Cerebellar cortex (tissue), 1 donor: ENCODE measurements around the gene MIA.
A peak's percentile ranks its signal among the peaks of the same experiment; 100 is the strongest.
"Not testable (repeated sequence)": the region's sequence is repeated elsewhere in the genome, so short reads cannot be mapped to it uniquely, and the experiment has no call there.

Experiments used
- DNase-seq: peaks from one replicate; pipeline ENCODE4 v3.0.0-alpha.2; 2015; ENCODE audit warnings: low spot score

The MIA gene

DNA sequence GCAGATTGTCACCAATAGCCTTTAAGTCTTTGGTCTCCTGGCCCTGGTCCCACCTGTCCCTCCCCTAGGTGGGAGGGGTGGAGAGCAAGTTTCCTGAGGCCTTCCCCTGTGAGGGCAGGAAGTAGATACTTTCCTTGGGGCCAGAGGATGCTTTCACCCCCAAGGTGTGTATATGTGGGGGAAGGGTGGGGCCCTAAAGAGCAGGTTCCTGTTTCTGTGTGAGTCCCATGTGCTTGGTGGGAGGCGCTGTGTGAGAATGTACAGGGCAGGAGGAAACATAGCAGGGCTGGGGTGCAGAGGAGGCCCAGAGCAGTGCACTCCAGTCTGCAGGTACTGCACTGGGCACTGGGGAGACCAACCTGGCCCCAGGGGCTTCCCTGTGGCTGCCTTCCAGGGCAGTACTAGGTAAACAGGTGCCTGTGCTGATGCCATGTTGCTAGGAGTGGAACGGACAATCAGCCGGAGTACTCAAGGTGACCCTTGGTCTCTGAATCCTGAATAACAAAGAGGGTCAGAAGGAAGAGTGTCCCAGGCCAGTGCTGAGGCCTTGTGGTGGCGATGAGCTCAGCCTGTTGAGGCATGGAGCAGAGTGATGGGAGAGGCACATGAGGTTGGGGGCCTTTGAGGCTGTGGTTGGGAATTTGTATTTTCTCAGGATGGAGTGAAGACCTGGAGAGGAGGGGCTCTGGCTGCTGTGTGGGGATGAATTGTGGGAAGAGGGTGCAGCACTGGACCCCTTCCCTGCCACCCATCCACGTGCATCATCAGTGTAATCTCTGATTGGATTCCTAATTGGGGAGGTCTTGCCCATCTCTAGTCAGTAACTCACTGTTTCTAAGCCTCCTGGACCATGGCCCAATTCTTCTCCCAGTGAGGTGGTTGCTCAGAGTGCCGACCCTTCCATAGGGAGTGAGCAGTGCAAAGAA is 28.8 kb downstream of the MIA start:
- DNase-seq = no peak

DNA sequence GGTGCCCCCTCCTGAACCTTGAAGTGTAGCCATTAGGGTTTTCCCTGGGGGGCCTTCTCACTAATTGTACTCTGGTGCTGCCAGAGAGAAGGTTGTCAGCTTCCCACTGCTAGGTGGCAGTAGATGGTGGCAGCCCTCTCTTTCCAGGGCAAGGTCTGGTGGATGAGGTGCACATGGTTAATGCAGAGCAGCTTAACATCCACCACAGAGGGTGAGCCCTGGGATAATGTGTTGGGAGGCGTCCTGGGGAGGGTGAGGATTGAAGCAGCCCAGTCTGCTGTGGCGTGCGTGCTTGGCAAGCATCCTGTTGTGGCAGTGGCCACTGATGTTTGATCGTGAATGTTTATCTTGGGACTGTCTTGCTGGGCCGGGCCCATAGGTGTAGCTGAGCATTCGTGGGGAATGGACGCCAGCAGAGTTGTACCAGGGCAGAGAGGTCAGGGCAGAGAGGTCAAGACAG is 29.5 kb downstream of the MIA start:
- peak; percentile 51 for DNase-seq

DNA sequence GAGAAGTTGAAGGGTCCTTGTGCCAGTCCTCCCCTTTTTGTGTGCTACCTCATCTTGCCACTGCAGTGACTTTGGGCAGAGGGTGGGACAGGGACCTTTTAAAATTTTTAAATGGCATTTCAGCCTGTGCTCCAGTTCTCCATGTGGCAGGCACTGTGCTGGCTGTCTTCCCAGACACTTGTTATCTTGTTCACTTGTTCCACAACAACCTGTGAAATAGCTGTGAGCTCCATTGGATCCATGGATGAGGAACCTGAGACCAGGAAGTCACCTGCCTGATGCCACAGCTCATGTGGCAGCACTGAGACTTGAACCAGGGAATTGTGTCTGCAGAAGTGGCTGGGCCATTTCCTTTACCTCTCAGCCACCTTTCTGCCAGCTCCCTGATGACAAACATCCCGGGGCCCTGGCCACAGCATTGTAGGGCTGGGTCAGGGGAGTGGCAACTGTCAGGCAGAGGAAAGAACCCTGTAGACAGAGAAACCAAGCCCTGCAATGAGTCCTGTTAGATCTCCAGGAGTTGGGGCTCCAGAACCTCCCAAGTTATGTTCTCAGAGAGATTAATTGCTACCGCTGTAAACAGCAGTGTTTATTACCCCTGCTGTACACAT is 30.0 kb downstream of the MIA start:
- DNase-seq = peak; percentile 47

DNA sequence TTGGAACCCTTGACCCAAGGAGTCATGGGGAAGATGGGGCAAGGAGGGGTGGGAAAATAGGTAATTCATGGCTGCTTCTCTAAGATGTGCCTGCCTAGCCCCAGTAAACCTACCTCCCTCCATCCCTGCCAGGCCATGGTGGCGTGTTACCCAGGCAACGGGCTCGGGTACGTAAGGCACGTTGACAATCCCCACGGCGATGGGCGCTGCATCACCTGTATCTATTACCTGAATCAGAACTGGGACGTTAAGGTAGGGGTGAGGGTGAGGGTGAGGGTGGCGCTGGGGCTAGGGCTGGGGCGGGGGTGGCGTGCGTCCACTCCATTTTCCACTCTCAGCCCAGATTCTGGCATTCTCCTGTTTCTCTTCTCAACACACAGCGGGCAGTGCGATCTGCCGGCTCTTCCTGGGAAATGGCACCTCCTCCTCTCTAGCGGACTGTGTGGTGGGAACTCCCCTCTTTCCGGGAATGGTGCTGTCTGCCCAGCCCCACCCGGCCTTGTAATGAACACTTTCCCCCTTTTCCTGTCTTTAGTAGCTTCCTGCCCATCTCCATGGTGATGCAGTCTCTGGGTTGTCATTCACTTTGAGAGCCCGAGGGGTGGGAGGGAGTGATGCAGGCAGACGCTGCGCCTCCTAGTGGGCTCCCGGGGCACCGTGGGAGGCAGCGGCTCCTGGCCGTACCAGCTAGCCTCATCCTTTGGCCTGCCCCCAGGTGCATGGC is 31.3 kb downstream of the MIA start:
- peak; percentile 98 for DNase-seq

DNA sequence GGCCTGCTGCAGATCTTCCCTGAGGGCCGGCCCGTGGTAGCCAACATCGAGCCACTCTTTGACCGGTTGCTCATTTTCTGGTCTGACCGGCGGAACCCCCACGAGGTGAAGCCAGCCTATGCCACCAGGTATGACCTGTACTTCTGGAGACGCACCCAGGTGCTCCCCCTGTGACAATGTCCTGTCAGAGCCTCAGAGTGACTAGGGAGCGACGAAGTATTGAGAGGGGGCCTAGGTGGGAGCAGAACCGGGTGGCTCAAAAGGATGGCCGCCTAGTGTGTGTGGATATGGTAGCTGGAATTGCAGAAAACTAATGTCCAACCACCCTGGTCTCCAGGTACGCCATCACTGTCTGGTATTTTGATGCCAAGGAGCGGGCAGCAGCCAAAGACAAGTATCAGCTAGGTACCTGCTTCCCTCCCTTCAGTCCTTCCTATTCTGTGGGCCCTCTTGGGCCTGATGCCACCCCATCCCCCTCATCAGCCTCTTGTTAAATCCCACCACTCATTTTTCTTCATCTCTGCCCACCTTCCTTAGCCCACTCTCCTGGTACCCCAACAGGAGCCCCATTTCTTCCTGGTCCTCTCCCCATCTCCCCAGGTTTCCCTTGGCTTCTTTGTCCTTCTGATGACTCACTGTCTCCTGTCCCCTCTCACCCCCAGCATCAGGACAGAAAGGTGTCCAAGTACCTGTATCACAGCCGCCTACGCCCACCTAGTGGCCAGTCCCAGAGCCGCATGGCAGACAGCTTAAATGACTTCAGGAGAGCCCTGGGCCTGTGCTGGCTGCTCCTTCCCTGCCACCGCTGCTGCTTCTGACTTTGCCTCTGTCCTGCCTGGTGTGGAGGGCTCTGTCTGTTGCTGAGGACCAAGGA is 32.1 kb downstream of the MIA start:
- DNase-seq = peak; percentile 56

DNA sequence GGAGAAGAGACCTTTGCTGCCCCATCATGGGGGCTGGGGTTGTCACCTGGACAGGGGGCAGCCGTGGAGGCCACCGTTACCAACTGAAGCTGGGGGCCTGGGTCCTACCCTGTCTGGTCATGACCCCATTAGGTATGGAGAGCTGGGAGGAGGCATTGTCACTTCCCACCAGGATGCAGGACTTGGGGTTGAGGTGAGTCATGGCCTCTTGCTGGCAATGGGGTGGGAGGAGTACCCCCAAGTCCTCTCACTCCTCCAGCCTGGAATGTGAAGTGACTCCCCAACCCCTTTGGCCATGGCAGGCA is 32.7 kb downstream of the MIA start:
- no peak for DNase-seq

DNA sequence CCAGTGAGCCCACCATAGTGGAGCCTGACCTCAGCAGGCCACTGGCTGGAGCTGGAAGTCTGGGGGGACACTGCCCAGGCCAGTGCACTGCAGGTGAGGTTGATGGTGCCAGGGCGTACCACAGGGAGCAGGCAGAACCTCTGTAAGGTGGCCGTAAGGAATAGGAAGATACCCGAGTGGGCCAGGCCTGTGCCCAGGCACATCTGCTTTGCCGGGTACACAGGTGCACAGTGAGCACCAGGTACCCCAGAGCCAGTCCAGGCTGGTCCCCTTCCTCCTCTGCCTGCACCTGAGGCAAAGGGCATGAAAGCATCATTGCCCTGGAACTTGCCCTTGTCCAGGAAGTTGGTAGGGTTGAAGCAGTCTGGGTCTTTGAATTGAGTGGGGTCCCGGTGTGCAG is 33.2 kb downstream of the MIA start:
- DNase-seq = no peak

DNA sequence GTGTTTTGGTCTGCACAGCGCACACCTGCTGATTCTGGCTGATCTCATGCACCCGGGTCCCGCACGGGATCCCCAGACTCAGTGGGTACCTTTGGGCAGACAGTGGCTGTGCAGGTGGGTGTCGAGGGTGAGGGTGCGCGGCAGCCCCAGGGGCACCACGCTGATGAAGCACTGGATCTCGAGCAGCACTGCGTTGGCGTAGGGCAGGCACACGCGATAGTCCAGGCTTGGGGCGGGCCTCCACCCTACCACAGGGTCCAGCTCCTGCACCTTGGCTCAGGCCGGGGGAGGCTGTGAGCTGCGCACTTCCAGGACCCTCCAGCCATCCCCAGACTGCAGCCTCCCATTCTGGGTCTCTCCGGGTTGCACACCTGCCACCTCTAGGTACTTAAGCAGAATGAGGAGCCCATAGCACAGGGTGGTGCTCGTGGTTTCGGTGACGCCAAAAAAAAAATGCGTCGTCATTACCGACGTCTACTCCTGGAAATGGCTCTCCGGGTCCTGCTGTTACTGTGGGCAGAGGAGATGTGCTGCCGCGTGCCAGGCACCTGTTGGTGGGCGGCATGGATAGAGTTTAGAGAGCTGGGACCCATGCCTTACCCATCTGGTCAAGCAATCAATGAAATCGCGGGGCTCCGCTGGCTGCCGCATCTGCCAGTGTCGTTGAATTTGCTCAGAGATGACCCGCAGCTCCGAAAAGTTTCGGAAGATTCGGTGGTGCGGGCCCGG is 34.2 kb downstream of the MIA start:
- no peak for DNase-seq

DNA sequence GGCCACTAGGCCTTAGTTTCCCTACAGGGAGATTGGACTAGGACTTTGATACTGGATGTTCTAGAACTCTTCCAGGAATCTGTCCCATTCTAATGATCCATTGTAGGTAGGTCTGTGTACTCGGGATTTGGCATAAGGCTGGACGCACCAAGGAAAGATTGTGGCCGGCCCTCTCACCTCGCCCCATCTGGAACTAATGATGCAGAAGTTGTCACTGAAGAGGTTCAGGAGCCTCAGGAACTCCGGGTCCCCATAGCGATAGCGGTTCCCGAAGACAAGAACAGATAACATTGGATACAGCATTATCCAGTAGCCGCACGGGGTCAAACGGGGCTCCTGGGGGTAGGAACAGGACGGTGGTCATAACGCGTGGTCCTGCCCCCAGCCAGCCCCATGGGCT is 34.8 kb downstream of the MIA start:
- no peak for DNase-seq

DNA sequence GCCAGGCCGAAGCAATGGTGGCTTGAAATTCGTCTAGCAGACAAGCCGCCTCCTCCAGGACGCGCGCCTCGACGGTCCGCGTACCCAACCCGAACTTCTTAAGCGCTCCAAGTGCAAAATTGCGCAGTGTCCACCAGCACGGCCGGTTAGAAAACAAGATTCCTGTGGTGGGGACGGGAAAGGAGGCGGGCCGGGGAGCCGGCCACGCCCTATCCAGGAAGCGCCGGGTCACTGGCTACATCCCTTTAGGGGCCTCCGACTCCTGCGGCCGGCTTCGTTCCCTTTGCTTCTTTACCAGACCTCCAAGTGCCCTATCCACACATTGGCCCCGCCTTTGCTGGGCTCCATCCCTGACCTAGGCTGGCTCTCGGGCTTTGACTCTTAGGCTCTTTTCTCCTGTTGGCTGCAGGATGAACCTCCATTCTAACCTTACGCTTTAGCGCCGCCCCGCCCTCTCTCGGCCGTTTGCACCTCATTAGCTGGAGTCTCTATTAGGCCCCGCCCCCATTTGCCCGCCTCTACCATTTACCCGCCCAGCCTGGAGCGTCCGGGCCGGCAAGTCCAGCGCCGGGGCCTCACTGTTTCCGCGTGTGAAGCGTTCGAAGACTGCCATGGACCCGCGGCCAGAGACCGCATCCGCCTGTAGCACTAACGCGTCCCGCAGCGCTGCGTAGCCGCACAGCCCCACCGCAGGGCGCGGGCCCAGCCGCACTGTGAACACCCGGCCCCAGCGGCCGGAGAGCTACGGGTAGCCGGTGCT is 35.5 kb downstream of the MIA start:
- DNase-seq = peak; percentile 89

DNA sequence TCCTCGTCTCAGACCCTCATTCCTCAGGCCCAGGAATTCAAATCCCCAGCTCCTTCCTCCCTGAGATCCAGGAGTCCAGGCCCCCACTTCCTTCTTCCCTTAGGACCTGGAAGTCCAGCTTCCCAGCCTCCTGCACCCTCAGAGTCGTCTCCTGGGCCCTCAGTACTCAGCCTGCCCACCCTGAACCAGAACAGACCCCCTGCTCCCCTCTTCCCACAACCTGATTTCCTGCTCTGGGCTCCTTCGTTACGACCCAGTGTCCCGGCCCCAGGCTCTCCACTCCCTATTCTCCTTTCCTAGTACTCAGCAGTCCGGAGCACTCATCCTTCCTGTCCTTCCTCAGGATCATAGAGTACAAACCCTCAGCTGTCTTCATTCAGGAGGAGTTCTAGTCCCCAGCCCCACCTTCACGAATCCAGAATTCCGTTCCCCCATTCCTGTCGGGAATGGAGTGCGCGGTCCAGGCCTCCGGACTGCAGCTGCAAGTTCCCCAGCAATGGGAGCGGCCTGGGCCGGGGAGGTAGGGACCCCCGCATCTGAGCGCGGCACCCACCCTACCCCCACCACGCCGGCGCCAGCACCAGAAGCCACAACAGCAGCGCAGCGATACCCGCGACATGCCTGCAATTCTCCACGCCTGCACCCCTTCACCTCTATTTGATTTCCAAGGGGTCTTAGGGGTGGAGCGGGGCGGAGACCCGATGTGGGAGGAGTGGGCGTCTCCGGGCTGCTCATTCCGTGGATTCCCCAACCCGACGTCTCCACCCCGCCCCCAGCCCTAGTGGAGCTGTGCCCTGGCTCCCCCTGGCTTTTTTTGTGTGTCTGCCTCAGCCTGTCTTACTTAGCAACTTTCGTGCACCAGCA is 36.4 kb downstream of the MIA start:
- DNase-seq = peak; percentile 40

DNA sequence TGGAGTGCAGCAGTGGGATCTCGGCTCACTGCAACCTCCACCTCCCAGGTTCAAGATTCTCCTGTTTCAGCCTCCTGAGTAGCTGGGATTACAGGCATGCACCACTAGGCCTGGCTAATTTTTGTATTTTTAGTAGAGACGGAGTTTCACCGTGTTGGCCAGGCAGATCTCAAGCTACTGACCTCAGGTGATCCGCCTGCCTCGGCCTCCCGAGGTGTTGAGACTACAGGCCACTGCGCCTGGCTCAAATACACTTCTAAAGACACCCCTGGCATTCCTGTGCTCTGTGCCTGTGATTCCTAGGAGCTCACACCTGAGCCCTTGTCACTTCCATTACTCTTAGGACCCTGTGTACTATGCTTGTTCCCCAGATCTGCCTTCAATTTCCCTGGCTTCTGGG is 37.2 kb downstream of the MIA start:
- DNase-seq = not testable (repeated sequence)

DNA sequence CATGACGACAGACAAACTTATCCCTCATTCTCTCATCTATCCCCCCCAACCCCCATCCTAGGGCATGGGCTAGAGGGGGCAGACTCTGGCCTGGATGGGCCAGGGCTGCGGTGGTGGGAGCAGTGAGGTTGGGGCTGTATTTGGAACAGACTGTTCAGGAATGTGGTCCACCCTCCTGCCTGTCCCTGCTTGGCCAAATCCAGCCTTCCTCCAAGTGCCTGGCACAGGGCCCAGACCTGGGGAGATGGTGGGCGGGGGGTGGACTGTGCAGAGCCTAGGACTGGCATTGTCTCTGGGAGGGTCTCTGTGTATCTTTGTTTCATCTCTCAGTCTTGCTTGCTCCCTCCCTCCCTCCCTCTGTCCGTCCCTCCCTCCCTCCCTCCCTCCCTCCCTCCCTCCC is 37.9 kb downstream of the MIA start:
- DNase-seq = no peak

DNA sequence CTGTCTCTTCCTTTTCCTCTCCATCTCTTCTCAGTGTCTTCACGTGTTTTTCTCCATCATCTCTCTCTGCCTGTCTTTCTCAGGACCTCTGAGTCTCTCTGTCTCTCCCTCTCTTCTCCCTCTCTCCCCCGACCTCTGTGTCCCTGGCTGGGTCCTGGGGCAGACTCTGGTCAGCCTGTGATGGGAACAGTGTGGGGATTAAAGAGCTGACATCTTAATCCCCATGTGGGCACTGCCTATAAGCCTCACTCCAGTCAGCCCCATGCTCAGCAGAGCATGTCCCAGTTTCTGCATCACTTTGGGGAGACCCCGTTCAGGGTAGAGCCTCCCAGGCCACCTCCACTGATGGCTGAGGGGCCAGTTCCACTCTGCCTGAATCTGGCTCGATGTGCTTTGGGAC is 39.9 kb downstream of the MIA start:
- DNase-seq = no peak

DNA sequence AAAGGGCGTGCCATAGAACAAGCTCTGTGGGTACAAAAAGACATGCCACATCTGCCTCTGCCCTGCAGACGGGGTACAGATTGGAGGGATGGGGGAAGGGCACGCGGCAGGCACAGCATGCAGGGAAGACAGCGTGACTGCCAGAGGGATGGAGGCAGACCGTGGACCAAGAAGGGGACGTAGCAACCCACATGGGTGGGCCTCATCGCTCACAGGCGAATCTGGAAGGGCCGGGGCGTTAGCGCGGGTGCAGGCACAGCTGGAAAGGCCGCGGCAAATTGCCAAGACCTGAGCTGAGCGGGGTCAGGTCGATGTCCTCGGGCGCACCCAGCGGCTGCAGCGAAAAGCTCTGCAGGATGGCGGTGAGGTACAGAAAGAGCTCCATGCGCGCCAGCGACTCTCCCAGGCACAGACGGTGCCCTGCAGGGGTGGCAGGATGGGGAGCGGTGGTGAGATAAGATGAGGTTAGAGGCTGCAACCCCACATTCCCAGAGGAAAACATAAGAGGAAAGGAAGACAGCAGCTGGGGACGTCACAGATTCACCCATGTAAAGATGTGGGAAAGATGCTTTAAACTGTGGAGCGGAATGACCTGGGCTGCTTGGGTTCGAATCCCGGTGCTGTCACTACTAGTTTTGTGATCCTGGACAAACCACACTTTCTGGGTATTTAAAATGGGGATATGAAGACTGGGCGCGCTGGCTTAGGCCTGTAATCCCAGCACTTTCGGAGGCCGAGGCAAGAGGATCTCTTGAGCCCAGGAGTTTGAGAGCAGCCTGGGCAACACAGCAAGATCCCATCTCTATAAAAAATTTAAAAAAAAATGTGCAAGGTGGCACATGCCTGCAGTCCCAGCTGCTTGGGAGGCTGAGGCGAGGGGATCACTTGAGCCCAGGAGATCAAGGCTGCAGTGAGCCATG is 43.4 kb downstream of the MIA start:
- peak; percentile 29 for DNase-seq

DNA sequence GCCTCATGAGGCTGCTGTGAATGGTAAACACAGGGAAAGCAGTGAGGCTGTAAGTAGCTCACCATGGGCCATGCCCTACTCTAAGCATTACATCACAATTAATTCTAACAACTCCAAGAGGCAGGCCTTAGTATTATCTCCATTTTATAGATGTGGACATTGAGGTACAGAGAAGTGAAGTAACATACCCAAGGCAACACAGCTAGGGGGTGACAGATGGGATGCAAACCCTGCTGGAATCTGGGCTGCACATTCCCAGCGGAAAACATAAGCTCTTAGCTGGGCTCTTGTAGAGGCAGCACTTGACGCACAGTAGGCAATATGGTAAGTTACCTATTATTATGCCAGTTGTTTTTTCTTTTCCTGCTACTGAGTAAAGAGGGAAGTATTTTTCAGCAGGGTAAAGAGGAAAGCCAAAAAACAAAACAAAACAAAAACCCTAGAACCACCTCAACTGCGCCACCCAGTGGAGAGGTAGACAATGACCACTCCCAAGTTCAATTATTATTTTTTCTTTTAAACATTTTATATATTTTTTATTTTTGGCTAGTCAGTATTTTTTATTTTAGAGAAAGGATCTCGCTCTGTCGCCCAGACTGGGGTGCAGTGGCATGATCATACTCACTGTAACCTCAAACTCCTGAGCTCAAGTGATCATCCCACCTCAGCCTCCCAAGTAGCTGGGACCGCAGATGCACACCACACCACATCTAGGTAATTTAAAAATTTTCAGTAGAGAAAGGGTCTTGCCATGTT is 44.3 kb downstream of the MIA start:
- DNase-seq = peak; percentile 64

DNA sequence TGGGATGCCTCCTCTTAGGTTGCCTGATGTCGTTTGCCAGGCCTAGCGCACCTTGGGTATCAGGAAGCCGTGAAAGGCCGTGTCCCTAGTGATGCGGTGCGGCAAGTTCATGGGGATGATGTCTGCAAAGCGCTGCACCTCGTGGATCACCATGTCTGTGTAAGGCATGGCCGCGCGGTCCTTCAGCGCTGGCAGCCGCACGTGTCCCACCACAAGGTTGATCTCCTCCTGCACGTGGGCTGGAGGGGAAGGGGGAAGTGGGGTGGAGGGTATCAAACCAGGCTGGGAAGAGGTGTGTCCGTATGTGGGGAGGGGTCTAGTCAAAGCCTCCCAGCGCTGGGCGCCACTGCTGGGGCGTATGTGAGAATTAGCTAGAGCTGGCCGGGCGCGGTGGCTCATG is 46.8 kb downstream of the MIA start:
- no peak for DNase-seq
